GM21447 (cell line): Measurements from ENCODE around the gene NET1.
"Not testable (repeated sequence)": the region's sequence is repeated elsewhere in the genome, so short reads cannot be mapped to it uniquely, and the experiment has no call there.

Source experiments
- ATAC-seq: cut with Tn5 transposase; IDR thresholded peaks from one replicate; pipeline ENCODE4 v1.9.1; 2021; ENCODE audit not compliant: unreplicated experiment

The NET1 gene

DNA sequence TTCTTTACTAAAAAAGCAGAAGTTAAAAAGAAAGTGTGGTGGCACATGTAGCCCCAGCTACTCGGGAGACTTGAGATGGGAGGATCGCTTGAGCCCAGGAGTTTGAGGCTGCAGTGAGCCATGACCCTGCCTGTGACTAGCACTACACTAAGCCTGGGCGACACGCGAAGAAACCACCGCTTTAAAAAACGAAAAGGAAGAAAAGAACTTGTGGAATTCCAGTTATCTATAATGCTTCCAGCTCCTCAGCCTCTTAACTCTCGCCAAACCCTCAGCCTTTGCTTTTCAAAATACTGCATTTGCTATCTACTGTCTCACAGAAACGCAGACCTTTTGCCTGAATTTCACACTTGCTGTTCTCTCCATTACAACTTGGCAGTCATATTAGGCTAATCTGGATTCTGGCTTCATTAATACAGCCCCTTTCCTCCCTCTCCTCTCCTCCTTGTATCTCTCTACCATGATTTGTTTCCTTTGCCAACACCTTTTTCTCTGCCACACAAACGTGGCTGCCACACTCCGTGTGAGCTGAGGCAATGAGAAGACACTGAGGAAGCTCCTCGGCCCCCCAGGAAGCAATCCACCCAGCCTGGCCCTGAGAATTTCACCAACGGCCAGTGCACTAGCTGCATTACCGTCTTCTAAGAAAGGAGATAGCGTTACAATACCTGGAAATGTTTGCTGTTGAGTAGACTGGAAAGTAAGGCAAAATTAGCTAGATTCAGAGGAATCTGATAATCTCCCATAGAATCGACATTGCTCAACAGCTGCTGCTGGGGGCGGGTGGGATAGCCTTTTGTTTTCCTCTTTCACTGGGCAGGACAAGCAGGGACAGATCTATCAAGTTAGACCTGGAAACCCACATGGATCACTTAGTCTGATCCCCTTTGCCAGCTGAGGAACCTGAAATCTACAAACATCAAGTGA is 49.8 kb downstream of the NET1 start:
- no peak for ATAC-seq

DNA sequence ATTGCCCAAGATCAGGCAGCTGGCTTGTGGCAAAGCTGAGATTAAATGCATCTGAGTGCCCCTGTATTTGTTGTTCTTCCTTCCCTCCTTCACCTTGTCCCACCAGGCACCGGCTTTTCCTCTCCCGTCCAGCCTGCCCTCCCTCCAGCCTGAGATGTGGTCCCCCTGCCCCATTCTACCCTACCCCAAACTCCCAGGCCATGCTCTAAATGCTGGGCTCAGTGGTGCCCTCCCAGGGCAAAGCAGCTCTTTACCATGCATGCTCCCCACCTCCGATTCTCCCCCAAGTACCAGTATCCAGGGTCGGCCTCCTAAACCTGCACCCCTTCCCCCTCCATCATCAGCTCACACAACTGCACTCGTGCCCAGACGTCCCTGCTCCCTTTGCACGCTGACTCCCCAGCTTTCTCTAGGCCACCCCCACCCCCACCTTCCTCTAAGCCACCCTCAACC is 50.5 kb downstream of the NET1 start:
- no peak for ATAC-seq

DNA sequence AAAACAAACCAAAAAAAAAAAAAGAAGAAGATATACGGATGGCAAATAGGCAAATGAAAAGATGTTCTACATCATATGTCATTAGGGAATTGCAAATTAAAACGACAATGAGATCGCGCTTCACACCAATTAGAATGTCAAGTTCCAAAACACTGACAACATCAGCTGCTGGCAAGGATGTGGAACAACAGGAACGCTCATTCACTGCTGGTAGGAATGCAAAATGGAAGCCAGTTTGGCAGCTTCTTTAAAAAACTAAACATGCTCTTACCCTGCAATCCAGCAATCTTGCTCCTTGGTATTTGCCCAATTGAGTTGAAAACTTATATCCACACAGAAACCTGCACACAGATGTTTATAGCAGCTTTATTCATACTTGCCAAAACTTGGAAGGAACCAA is 52.2 kb downstream of the NET1 start:
- ATAC-seq: no peak

DNA sequence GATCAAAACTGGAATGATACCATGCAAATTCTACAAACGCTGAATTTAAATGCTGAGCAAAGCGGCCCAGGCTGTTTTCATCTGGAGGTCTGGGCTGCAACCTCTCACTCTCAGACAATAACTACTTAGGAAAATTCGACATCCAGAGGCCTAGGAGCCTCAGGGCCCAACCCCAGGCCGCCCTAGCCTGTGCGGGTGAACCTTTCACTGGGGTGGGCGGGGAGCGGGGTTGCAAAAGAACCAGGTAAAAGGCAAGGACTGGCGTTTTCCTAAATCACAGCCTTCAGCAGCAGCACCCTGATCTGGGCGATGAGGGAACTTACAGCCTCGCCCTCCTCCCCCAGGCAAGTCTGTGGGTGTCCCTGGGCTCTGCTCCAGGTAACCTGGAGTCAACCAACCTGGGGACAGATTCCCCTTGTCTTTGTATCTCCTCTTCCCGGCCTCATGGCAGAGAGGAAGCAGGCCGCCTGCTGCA is 53.7 kb downstream of the NET1 start:
- no peak for ATAC-seq

DNA sequence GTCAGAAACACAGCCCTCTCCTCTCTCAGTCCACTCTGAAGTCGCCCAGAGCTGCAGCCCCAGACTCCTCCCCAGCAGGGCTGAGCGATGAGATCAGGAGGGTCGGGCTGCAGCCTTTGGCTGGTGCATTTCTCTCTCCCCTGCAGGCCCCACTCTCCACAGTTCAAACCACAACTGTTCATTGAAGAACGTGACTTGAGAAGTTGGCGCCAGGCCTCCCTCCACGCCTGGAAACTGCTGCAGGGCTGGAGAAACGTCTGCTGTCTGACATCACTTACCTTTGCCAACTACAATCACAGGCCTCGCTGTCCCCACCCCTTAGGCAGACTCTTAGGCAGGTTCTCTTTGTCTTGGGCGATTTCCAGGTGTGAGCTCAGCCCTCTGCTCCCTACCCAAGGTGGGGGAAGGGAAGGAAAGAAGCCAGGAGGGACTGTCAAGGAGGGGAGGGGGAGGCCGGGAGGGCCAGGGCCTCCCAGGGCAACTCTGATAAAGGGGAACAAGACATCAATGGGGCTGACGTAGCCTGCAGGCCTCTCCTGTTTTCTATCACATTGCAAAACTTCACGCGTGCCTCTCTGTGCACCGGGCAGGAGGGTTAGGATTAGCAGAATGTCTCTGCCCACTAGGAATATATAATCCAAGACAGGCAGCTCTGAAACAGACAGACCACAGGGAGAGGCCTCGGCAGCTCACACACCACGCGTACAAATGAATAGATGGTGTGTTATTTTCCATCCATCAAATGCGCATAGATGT is 54.3 kb downstream of the NET1 start:
- ATAC-seq: no peak

DNA sequence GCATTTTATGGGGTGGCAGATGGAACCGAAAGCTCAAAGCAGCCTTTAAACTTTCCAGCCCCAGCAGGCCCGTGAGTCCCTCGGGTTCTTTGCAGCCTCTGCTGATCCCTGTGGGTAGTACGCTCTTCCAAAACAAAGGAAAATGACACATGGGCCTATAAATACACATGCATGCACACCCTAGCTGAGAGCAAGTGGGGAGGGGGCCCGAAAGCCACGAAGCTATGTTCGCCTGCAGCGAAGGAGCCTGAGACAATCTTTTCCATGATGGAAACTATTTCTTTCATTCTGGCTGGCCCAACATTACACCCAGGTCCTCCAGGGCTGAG is 54.8 kb downstream of the NET1 start:
- no peak for ATAC-seq

DNA sequence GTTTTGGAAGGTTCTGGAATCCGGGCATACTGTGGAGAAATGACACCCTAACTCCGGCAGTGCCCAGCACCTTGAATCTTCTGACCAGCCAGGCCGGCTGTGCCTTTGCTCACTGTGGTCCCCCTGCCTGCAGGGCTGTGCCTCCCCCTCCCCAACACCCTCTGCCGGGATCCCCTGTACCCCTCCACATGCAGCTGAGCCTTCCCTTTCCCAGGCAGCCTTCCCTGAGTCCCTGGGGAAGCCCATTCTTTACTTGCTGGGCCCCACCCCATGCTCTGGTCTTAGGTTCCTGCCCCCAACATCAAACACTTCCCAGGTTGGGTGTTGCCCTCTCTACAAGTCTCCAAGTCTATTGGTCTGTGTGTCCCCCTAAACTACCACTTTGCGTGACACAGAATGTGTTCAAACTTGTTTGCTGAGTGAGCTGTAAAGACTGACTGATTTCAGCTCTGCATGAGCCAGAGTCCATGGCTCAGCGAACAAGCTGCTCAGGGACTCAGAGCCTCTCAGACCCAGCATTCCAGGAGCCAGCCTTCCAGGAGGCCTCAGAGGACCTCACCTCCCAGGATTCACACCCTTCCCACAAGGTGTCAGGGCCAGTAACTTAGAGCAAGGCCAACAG is 55.4 kb downstream of the NET1 start:
- ATAC-seq: no peak

DNA sequence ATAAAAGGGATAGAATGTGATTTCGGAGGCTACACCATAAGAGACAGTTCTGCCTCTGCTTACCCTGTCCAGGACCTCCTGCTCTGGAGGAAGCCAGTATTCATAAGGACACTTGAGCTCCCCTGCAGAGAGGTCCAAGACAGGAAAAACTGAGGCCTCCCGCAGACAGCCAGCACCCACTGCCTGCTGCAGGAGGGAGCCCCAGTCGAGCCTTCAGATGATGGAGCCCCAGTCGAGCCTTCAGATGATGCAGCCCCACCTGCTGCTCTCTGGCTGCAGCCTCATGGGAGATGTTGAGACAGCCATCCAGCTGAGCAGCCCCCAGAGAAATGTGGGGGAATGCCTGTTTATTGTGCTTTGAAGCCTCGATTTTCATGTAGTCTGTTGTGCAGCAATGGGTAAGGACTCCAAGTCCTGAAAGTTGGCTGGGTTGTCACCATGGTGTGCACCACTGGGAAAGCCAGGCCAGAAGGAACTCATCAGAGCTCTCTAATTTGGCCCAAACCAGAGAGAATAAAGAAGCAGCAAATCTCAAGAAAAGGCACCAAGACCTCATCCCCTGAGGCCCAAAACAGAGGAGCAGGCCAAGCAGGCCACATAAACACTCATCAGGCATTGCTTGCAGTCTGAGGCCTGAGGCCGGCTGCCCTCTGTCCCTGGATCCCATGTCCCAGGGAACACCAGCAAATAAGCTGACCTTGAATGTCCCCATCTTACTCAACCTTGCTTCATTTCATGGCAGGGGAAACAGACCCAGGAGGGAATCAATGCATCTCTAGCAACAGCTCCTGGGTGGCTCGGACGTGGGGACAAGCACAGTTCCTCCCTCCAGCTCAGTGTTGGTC is 56.1 kb downstream of the NET1 start:
- no peak for ATAC-seq

DNA sequence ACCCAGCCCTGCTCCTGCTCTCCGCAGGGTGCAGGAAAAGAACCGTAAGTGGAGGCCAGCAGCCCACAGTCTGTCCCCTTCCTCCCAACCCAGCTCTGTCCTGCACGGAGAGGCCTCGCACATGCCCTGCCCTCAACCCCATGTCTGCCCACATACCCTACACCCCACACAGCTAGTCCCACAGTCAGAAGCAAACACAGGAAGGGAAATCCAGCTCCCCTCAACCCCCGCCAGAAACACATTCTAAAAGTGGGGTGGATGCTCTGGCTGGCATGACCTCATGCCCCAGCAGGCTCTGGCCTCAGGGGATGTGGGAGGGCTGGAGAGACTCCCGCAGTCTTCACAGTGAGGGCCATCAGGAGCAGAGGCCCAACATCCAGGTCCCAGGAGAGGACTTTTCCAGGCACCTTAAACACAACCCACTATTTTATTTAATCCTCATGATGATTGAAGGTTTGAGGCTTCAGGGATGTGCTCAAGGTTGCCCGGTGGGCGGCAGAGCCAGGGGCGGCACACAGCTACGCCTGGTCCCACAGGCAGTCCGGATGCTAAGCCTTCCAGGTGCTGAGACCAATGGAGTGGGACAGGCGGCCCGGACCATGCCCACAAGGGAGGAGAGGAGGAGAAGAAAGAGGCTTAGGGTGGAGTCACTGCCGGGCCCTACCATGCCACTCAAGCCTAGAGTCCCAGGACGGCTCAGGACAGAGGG is 57.1 kb downstream of the NET1 start:
- ATAC-seq: no peak

DNA sequence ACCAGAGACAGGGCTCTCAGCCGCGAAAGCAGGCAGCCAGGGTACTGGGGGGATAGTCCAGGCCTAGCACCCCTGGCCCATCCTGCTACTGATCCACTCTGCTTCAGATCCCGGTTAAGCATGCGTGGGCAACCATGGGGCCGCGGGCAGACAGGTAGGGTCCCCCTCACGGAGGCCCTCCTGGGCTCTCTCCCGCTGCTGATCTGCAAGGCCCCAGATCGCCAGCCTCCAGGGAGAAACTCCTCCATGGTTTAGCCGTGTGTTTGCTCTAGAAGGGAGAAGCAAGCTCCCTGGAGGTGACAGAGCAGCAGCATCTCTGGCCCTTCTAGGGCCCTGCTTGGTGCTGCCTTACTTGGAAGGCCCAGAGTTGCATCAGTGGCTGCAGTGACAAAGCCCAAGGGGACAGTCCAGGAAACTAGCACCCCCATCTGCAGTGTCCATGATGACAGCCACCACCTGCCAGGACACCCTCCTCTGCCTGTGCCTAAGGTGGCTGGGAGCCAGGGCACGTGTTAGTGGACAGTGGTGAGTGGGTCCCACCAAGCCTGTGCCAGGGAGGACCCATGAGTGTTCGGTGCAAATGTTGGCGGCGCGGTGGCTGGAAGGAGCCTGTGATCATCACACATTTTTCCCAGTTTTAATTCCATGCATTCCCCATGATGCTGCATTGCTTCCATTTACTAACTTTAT is 57.9 kb downstream of the NET1 start:
- no peak for ATAC-seq

DNA sequence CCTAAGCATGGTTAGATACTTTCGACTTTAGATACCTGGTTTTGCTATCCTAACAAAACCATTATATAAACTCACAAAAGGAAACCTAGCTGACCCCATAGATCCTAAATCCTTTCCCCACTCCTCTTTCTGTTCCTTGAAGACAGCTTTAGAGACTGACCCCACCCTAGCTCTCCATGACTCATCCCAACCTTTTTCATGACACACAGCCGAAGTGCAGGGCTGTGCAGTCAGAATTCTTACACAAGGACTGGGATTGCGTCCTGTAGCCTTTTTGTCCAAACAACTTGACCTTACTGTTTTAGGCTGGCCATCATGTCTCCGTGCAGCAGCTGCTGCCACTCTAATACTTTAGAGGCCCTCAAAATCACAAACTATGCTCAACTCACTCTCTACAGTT is 62.3 kb downstream of the NET1 start:
- not testable (repeated sequence) for ATAC-seq

DNA sequence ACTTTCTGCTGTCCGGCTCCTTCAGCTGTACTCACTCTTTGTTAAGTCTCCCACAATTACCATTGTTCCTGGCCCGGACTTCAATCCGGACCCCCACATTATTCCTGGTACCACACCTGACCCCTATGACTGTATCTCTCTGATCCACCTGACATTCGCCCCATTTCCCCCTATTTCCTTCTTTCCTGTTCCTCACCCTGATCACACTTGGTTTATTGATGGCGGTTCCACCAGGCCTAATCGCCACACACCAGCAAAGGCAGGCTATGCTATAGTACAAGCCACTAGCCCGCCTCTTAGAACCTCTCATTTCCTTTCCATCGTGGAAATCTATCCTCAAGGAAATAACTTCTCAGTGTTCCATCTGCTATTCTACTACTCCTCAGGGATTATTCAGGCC is 62.7 kb downstream of the NET1 start:
- ATAC-seq: not testable (repeated sequence)

DNA sequence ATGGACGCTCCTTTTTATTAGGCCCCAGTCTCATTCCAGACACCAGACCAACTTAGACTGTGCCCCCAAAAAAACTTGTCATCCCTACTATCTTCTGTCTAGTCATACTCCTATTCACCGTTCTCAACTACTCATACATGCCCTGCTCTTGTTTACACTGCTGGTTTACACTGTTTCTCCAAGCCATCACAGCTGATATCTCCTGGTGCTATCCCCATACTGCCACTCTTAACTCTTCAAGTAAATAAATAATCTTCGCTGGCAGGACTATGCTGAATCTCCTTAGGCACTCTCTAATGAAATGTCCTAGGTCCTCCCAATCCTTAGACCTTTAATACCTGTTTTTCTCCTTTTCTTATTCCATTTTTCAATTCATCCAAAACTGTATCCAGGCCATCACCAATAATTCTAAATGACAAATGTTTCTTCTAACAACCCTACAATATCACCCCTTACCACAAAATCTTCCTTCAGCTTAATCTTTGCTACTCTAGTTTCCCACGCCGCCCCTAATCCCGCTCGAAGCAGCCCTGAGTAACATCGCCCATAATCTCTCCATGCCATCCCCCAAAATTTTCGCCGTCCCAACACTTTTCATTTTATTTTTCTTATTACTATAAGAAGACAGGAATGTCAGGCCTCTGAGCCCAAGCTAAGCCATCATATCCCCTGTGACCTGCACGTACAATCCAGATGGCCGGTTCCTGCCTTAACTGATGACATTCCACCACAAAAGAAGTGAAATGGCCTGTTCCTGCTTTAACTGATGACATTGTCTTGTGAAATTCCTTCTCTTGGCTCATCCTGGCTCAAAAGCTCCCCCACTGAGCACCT is 63.8 kb downstream of the NET1 start:
- ATAC-seq: not testable (repeated sequence)

DNA sequence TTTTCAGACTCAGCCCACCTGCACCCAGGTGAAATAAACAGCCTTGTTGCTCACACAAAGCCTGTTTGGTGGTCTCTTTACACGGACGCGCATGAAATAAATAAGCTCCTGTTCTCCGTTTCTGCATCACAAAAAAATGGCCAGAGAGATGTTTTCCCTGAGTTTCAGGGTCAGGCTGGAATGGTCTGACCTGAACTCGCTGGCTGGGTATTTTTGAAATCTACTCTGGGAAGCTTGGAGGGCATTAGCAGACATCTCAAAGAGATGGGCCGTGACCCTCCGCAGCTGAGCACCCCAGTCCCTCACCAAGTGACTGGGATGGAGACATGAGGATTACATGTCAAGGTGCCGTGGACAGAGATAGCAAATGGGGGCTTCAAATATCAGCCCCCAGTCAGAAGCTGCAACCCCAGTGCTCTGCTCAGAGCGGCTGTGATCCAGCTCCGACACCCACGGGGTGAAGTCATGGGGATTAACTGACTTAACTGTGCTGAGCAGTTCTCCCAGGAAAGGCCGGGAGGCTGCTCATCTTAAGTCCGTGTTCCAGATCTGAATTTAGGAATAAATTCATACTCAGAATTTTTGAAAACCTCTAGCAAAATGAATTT is 64.7 kb downstream of the NET1 start:
- ATAC-seq: no peak

DNA sequence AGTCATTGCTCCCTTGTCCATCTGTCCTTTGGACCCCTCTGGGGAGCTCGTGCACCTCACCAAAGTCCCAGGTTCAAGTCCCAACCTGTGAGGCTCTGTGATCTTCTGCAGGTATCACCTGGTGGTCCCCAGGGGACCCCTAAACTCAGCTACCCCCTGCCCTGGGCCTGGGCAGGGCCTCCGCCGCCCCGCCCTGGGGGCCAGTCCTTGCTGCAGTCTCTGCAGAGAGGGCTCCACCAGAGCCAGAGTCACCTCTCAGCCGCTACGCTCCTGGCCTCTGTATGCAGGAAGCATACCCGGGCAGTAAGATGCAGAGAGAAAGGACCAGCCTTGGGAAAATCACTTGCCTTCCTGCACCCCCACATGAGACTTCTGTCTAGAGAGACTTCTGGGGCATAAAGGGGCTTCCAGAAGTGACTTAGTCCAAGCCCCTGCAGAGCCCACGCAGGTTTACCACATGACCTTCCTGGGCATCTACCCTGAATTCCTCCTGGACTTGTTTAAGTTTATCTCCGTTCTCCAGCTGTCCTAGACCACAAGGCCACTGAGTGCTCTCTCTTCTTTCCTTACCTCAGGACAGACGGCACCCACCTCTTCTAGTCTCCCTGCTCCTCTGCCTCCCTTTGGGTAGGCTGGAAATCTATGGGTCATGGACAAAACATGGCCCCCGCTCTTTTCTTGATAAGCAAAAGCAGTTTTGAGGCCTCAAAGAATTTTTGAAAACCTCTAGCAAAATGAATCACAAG is 65.8 kb downstream of the NET1 start:
- no peak for ATAC-seq

DNA sequence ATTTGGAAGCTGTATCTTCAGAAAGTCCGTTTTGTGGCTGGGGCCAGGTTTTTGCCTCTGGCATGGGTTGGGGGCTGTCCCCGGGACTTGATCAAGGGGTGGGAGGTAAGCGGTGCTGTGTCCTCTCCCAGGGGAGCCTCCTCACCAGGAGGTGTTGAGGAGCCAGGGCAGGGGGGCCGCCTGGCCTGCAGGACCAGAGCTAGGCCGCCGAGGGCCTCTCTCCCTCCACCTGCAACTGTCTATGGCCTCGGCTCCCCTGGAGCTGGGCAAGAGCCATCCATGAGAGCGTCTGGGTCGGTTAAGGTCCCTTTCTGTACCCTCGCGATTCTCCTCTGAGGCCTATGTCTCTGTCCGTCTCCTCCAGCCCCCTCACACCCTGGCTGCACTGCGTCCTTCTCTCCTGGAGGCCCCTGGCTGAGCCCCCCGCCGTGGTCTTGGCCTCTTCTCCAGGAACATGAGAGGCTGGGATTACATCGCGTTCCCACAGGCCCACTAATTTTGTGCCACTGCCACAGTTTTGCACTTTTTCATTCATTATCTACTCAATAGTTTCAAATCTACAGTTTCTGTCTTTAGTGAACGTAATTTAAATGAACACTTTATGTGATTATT is 66.4 kb downstream of the NET1 start:
- ATAC-seq: no peak

DNA sequence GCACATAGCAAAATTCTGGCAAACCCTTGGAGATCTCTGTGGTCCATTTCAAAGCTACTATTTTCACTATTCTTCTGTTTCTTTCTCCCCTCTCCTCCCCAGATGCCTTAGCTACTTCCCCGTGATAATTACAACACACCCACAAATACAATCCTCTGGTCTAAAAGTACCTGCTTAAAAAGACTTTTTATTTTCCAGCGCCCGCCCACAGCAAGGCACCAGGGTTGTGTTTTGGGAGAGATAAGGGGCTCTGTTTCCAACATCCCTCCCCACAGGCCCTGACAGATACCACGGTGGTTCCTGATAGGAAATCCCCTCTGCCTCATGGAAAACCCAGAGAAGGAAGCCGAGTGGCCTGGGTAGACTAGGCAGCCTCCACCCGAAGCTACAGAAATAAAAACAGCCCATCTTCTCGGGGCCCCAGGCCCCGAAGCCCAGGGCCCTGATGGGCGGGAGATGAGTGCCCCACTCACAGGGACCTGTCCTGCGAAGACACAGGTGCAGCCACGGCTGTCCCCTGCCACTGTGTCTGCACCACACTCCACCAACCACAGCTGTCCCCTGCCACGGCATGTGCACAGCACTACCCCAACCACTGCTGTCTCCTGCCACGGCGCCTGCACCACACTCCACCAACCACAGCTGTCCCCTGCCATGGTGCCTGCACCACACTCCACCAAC is 67.3 kb downstream of the NET1 start:
- ATAC-seq: no peak
